ENCODE results near the gene CCDC34. TPM values are rescaled to one million over a fixed set of nuclear protein-coding genes. Genes with fewer than 3 reads are reported as not detected.
A peak's percentile ranks its signal among the peaks of the same experiment; 100 is the strongest.

CCDC34 gene
- total RNA-seq = 3.6 to 12.6 TPM (median 4.3 TPM) in 3 replicates
- long read RNA-seq, partial matches to known transcripts = 0 of 7 reads
- long read RNA-seq, other reads (novel, unspliced or antisense) = 0 of 7 reads

DNA sequence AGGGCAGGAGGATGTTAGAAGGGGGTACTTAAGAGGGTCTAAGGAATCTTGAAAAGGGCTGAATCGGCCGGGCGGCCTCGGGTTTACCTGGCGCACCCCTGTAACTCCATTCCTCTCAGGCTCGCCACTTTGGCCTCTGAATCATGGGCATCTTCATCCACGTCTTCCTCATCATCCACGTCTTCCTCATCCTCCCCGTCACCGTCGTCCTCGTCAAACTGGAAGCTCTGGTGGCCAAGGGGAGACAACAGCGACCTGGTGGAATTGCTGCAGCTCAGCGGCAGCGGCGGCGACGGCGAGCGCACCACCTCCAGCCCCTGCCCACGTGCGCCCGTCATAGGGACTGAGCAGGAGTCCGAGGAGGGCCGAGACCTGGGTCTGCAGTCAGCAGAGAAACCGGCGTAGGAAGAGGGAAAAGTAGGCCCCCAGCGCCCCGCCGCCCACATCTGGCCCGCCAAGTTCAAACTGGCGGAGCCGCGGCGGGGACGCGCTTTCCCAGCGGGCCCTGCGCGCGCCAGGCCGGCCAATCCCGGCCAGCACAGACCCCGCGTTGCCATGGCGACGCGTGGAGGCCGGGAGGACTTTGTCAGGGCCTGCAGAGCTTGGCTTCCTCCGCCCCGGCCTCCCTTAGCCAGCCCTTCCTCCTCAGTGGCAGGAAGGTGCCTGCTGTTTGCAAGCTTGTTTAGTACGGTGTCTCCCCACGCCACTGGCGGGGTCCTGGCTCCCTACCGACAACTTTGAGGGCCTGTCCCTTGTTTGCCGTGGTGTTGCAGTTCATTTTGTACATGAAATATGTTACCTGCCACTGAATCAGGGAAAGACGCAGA lies at the start of gene CCDC34:
TSS of gene CCDC34 (minus strand) at position 467 of the 827 bp plus-strand sequence. CDS start at position 446, 21 bp downstream.
- Mint-ChIP-seq H3K9me3 (ENCODE audit: low read depth) (no peaks in the 10 kb centered on the region), H3K4me1 (ENCODE audit: low read depth) (peaks cover 21% of the 10 kb centered on the region), H3K4me3 (ENCODE audit: unreplicated experiment) (peak within 1 kb of the TSS; percentile 88), H3K27me3 (ENCODE audit: low read depth) (no peaks in the 10 kb centered on the region), H3K36me3 (ENCODE audit: low read depth) (peaks cover 3% of the 10 kb centered on the region), H3K27ac (ENCODE audit: unreplicated experiment) (peak within 1 kb of the TSS; percentile 77)
- peak; percentile 90 for DNase-seq (ENCODE audit: low spot score)
- TF ChIP-seq, protein P1, sequence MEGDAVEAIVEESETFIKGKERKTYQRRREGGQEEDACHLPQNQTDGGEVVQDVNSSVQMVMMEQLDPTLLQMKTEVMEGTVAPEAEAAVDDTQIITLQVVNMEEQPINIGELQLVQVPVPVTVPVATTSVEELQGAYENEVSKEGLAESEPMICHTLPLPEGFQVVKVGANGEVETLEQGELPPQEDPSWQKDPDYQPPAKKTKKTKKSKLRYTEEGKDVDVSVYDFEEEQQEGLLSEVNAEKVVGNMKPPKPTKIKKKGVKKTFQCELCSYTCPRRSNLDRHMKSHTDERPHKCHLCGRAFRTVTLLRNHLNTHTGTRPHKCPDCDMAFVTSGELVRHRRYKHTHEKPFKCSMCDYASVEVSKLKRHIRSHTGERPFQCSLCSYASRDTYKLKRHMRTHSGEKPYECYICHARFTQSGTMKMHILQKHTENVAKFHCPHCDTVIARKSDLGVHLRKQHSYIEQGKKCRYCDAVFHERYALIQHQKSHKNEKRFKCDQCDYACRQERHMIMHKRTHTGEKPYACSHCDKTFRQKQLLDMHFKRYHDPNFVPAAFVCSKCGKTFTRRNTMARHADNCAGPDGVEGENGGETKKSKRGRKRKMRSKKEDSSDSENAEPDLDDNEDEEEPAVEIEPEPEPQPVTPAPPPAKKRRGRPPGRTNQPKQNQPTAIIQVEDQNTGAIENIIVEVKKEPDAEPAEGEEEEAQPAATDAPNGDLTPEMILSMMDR (IDR thresholded peaks at IDR 0.05) = peak; percentile 27

DNA sequence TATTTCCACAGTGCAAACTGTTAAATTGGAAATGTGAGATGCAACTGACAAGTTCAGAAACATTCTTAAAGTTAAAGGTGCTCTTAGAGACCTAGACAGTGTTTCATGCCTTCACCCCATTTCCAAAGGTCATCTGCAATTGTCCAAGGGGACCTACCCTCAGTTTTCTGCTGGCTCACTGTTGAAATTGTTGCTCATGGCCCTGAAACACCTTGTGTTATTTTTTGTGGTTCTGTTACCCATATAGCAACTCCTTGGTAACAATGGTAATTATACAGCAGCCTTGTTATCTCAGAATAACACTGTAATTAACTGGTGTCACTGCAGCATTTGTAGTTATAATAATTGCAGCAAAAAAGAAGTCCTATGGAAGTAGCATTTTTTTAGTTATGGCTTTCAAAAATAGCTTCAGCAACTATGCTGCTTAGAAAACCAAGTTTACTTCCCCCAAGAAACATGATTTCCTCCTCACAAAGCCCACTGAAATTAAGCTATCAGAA lies 49.2 kb upstream of the CCDC34 start:
- no peak overlapping the region for H3K27ac Mint-ChIP-seq (ENCODE audit: unreplicated experiment)
- H3K9me3 Mint-ChIP-seq (ENCODE audit: low read depth) = no peaks in the 10 kb centered on the region
- H3K36me3 Mint-ChIP-seq (ENCODE audit: low read depth) = no peaks in the 10 kb centered on the region
- no peaks in the 10 kb centered on the region for H3K27me3 Mint-ChIP-seq (ENCODE audit: low read depth)
- no peak overlapping the region for H3K4me3 Mint-ChIP-seq (ENCODE audit: unreplicated experiment)
- peaks cover 29% of the 10 kb centered on the region for H3K4me1 Mint-ChIP-seq (ENCODE audit: low read depth)
- TF ChIP-seq, protein P1 (IDR thresholded peaks at IDR 0.05) = no peak
- no peak for DNase-seq (ENCODE audit: low spot score)

DNA sequence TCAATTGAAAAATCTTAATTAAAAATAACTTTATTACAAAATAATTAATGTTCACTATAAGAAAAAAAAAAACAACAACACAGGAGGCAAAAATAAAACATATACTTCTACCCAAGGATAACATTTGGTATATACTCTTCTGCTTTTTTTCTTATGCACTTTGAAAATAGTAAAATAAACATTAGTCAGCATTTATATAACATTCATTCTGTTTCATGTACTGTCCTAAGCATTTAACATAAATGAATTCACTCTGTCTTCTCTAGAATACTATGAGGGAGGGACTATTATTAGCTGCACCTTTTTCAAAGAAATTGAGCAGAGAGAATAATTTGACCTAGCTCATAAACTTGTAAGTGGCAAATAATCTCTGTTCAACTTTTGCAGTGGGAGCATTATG lies 48.3 kb upstream of the CCDC34 start:
- Mint-ChIP-seq H3K4me3 (ENCODE audit: unreplicated experiment) (no peak overlapping the region), H3K27me3 (ENCODE audit: low read depth) (no peaks in the 10 kb centered on the region), H3K36me3 (ENCODE audit: low read depth) (no peaks in the 10 kb centered on the region), H3K27ac (ENCODE audit: unreplicated experiment) (no peak overlapping the region), H3K9me3 (ENCODE audit: low read depth) (no peaks in the 10 kb centered on the region), H3K4me1 (ENCODE audit: low read depth) (peaks cover 29% of the 10 kb centered on the region)
- TF ChIP-seq, protein P1 (IDR thresholded peaks at IDR 0.05) = no peak
- no peak for DNase-seq (ENCODE audit: low spot score)

GRCh38 chr11:27410272-27410671 lies 47.3 kb upstream of the CCDC34 start:
- Mint-ChIP-seq H3K36me3 (ENCODE audit: low read depth) (no peaks in the 10 kb centered on the region), H3K4me3 (ENCODE audit: unreplicated experiment) (no peak overlapping the region), H3K27me3 (ENCODE audit: low read depth) (no peaks in the 10 kb centered on the region), H3K27ac (ENCODE audit: unreplicated experiment) (no peak overlapping the region), H3K4me1 (ENCODE audit: low read depth) (peaks cover 29% of the 10 kb centered on the region), H3K9me3 (ENCODE audit: low read depth) (no peaks in the 10 kb centered on the region)
- DNase-seq (ENCODE audit: low spot score) = no peak
- TF ChIP-seq, protein P1 (IDR thresholded peaks at IDR 0.05) = no peak

DNA sequence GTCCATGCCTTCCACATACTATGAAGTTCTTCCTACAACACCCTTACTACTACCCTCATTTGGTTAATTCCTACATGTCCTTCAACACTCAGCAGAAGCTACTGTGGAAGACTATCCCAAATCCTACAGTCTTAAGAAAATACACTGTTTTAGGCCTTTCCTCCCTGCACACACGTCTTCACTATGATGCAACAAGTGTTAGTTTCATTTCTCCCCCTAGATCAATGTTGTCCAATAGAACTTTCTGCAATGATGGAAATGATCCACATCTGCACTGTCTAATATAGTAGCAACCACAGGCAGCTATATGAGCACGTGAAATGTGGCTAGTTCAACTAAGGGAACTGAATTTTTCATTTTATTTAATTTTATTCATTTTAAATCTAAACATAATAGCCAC lies 46.7 kb upstream of the CCDC34 start:
- Mint-ChIP-seq H3K27ac (ENCODE audit: unreplicated experiment) (no peak overlapping the region), H3K36me3 (ENCODE audit: low read depth) (no peaks in the 10 kb centered on the region)

More for the DNA sequence above, 46.7 kb upstream of the CCDC34 start:
- Mint-ChIP-seq H3K4me1 (ENCODE audit: low read depth) (peaks cover 26% of the 10 kb centered on the region), H3K4me3 (ENCODE audit: unreplicated experiment) (no peak overlapping the region), H3K9me3 (ENCODE audit: low read depth) (no peaks in the 10 kb centered on the region), H3K27me3 (ENCODE audit: low read depth) (no peaks in the 10 kb centered on the region)
- TF ChIP-seq, protein P1 (IDR thresholded peaks at IDR 0.05) = no peak
- no peak for DNase-seq (ENCODE audit: low spot score)
